K562 (cell line): Measurements from ENCODE around the gene MLLT1.

Experiments
- BACH1 ChIP-seq: fragments of 200-800 bp; sonication (Bioruptor generic); IDR thresholded peaks from 2 replicates; pipeline ENCODE4 v1.6.1; 2016; ENCODE audit warnings: missing genetic modification characterization, missing compliant biosample characterization
- CTCF ChIP-seq, 3 experiments: IDR thresholded peaks in 2 of 3; conservative IDR thresholded peaks in 1 of 3; 2 replicates each; pipeline ENCODE4 v1.5.1; 2011 to 2012; ENCODE audit warnings: low read length in 3 of 3, mild to moderate bottlenecking in 3 of 3, control low read depth in 2 of 3, improper control_type of control experiment in 1 of 3, inconsistent platforms in 1 of 3, low read depth in 1 of 3, mixed read lengths in 1 of 3, moderate library complexity in 1 of 3; ENCODE audit not compliant: insufficient read depth in 2 of 3
- FOXJ3 ChIP-seq: sonication (generic); formaldehyde crosslinking; IDR thresholded peaks from 2 replicates; pipeline ENCODE4 v1.4.0; 2020; ENCODE audit warnings: mild to moderate bottlenecking, missing genetic modification reagents
- MAZ ChIP-seq, 2 experiments: fragments of 450-650 bp in 1 of 2; sonication (generic) in 1 of 2; formaldehyde crosslinking; IDR thresholded peaks in 1 of 2; conservative IDR thresholded peaks in 1 of 2; 2 replicates each; pipeline versions ENCODE4 v1.4.0 to v1.5.0; 2020; ENCODE audit warnings: mild to moderate bottlenecking in 1 of 2, missing genetic modification reagents in 1 of 2
- POLR2A ChIP-seq: fragments of 450-650 bp; conservative IDR thresholded peaks from 2 replicates; pipeline ENCODE4 v1.6.1; 2016
- REST ChIP-seq, 2 experiments: fragments of 450-650 bp; formaldehyde crosslinking in 1 of 2; IDR thresholded peaks; 2 replicates each; pipeline versions ENCODE4 v1.4.0 to v1.6.1; 2014 to 2020; ENCODE audit warnings: mild to moderate bottlenecking in 2 of 2, borderline replicate concordance in 1 of 2, low read depth in 1 of 2
- TAF1 ChIP-seq: IDR thresholded peaks from 2 replicates; pipeline ENCODE4 v1.6.1; 2011; ENCODE audit warnings: mild to moderate bottlenecking, low read length, moderate library complexity; ENCODE audit not compliant: insufficient read depth, control insufficient read depth, severe bottlenecking; ENCODE audit errors: extremely low read depth
- ZKSCAN1 ChIP-seq: fragments of 150-350 bp; IDR thresholded peaks from 2 replicates; pipeline ENCODE4 v1.6.1; 2016; ENCODE audit warnings: low read depth, low read length
- ZSCAN29 ChIP-seq: fragments of 450-650 bp; IDR thresholded peaks from 2 replicates; pipeline ENCODE4 v1.6.1; 2017
- TF ChIP-seq, protein P1 (sequence below): fragments of 200-400 bp; formaldehyde crosslinking; IDR thresholded peaks from 2 replicates; pipeline ENCODE4 v1.6.1; 2017; ENCODE audit warnings: mild to moderate bottlenecking, low read depth, low read length, moderate library complexity

- TF ChIP-seq, protein P1, sequence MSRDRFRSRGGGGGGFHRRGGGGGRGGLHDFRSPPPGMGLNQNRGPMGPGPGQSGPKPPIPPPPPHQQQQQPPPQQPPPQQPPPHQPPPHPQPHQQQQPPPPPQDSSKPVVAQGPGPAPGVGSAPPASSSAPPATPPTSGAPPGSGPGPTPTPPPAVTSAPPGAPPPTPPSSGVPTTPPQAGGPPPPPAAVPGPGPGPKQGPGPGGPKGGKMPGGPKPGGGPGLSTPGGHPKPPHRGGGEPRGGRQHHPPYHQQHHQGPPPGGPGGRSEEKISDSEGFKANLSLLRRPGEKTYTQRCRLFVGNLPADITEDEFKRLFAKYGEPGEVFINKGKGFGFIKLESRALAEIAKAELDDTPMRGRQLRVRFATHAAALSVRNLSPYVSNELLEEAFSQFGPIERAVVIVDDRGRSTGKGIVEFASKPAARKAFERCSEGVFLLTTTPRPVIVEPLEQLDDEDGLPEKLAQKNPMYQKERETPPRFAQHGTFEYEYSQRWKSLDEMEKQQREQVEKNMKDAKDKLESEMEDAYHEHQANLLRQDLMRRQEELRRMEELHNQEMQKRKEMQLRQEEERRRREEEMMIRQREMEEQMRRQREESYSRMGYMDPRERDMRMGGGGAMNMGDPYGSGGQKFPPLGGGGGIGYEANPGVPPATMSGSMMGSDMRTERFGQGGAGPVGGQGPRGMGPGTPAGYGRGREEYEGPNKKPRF, result no peak
- TF ChIP-seq REST (IDR thresholded peaks at IDR 0.05; ENCODE audit: borderline replicate concordance) (no peak), REST (CRISPR knock-in tag; IDR thresholded peaks at IDR 0.05; ENCODE audit: low read depth) (no peak), ZSCAN29 (no peak), FOXJ3 (CRISPR knock-in tag) (no peak), TAF1 (no peak), POLR2A (no peak), MAZ (CRISPR knock-in tag; conservative IDR thresholded peaks at IDR 0.05 in 1 of 2, IDR thresholded peaks at IDR 0.05 in 1 of 2) (peak in 1 of 2 experiments; percentile 45; a peak in 1 of 4 replicates), CTCF (IDR thresholded peaks at IDR 0.05 in 2 of 3, conservative IDR thresholded peaks at IDR 0.05 in 1 of 3; ENCODE audit: insufficient read depth in 2 of 3, low read depth in 1 of 3, low read length in 3 of 3) (no peak), ZKSCAN1 (no peak), BACH1 (no peak)
These were observed 118.4 kb downstream of the MLLT1 start for GRCh38 chr19:6161271-6161850.
